Heart left ventricle (tissue), 16 donors: Measurements from ENCODE around the gene RBM46. TPM values are rescaled to one million over a fixed set of nuclear protein-coding genes. Genes with fewer than 3 reads are reported as not detected.

Source experiments
- ATAC-seq, 4 donors: fragments of 200-7000 bp; cut with Tn5 transposase; one replicate each; pipeline ENCODE4 v1.9.1; 2020 to 2022; ENCODE audit warnings: moderate library complexity in 4 of 4, mild to moderate bottlenecking in 3 of 4, moderate number of reproducible peaks in 1 of 4
- DNase-seq, 5 donors: peaks; one replicate each; pipeline ENCODE4 v3.0.0-alpha.2; 2020
- H3K27ac ChIP-seq, 12 donors: fragments of 200-600 bp; sonication (generic) in 4 of 12; one replicate each; pipeline versions ENCODE4 v1.5.0 to v1.8.0; 2016 to 2022; ENCODE audit warnings: mild to moderate bottlenecking in 2 of 12
- H3K27me3 ChIP-seq, 9 donors: fragments of 200-600 bp; sonication (generic) in 2 of 9; one replicate each; pipeline versions ENCODE4 v1.5.1 to v1.8.0; 2016 to 2022; ENCODE audit warnings: mild to moderate bottlenecking in 3 of 9
- H3K36me3 ChIP-seq, 9 donors: fragments of 200-600 bp; sonication (generic) in 2 of 9; one replicate each; pipeline versions ENCODE4 v1.5.0 to v1.8.0; 2018 to 2022; ENCODE audit warnings: mild to moderate bottlenecking in 2 of 9
- H3K4me1 ChIP-seq, 12 donors: fragments of 200-600 bp; sonication (generic) in 4 of 12; one replicate each; pipeline versions ENCODE4 v1.5.0 to v1.8.0; 2016 to 2022; ENCODE audit warnings: mild to moderate bottlenecking in 3 of 12
- H3K4me3 ChIP-seq, 12 donors: fragments of 200-600 bp; sonication (generic) in 4 of 12; one replicate each; pipeline versions ENCODE4 v1.5.0 to v1.8.0; 2017 to 2022; ENCODE audit warnings: mild to moderate bottlenecking in 9 of 12, moderate library complexity in 4 of 12
- H3K9me3 ChIP-seq, 12 donors: fragments of 200-600 bp; sonication (generic) in 4 of 12; one replicate each; pipeline versions ENCODE4 v1.5.0 to v1.8.0; 2016 to 2022; ENCODE audit warnings: mild to moderate bottlenecking in 1 of 12
- CTCF ChIP-seq, 12 donors: fragments of 200-600 bp; sonication (generic) in 4 of 12; IDR thresholded peaks; one replicate each; pipeline versions ENCODE4 v1.5.0 to v1.8.0; 2018 to 2022; ENCODE audit warnings: antibody characterized with exemption in 12 of 12, mild to moderate bottlenecking in 5 of 12
- POLR2A ChIP-seq, 2 donors: fragments of 450-650 bp; IDR thresholded peaks; one replicate each; pipeline ENCODE4 v1.6.1; 2017; ENCODE audit warnings: antibody characterized with exemption in 2 of 2, mild to moderate bottlenecking in 2 of 2, moderate library complexity in 2 of 2
- WGBS, 4 donors: extraction: QIAGEN DNeasy Blood & Tissue Kit in 2 of 4; methylation state at CpG; one replicate each; pipeline versions ENCODE4 v1.1.5 to v1.1.7; 2013 to 2018; 5-methylcytosine and 5-hydroxymethylcytosine counted together
- intact Hi-C, 10 donors: fragments of 100-400 bp; cut with DNase I; formaldehyde crosslinking; loops; one replicate each; pipeline versions ENCODE4 v1.11.1 to v1.14.2; 2022
- polyA plus RNA-seq, 2 donors: library from polyadenylated mRNA; stranded (reverse); fragments of 200-250 nt; gene quantifications; one replicate each; pipeline ENCODE4 v1.2.3, GENCODE V29; 2013
- total RNA-seq, 9 donors: library from RNA; depleted of rRNA in 2 of 9; stranded (reverse); fragments of >200 nt in 2 of 9; fragmentation: NEBNext Ultra II Directional in 3 of 9; extraction: Animal tissue kit (Norgen Biotek cat#: 25700) in 3 of 9; gene quantifications; one replicate each; pipeline versions ENCODE4 v1.1.0 to v1.2.4, GENCODE V29; 2016 to 2023
- donor health status: ischemic (EF 13 %, LVEDD 7.1; RV severe dilation, severe dysfunction).
- donor health status: healthy with polysubstance abuse.
- donor health status: DM: no; HTN: yes; CAD: no.
- donor health status: DM: no; HTN: no; CAD: no.
- donor health status: ischemic (EF 25% LVEDD 6.9; RV normal size, moderate dysfunction).
- donor health status: ischemic (EF 25% LVEDD 5.7; RV mildly dilated, moderate dysfunction).
- donor health status: healthy.
- donor health status: DM: yes; HTN: yes; CAD: no.
- donor health status: ischemic (EF 35%, LVEDD 5.7; RV mildly dilated, moderate dysfunction).
- donor health status: nonischemic (EF 11% LVEDD 7.7; RV severe dilation, severe dysfunction).
- donor health status: DM: yes; HTN: yes; CAD: no.
- donor health status: PGD.
- donor health status: ischemic (EF 29% LVEDD 5.4; RV normal size, mild dysfunction).
- donor health status: nonischemic (EF 23%, LVEDD 6.1; RV moderate dilation, normal function).

Gene RBM46
- total and polyA plus RNA-seq, 11 donors = 0.23 to 0.36 TPM; not detected in 9

- Histone ChIP-seq H3K4me1 (peaks cover 0 to 17% (median 6%) of the 10 kb centered on the region in 12 donors), H3K9me3 (no peaks in the 10 kb centered on the region), H3K4me3 (no peak overlapping the region), H3K36me3 (no peaks in the 10 kb centered on the region), H3K27ac (no peak overlapping the region), H3K27me3 (peaks cover 0 to 33% (median 22%) of the 10 kb centered on the region in 9 donors)
- DNase-seq = no peak
- TF ChIP-seq POLR2A (IDR thresholded peaks at IDR 0.05) (no peak), CTCF (IDR thresholded peaks at IDR 0.05) (no peak)
- intact Hi-C loops = no loop called here
- ATAC-seq = no peak
- WGBS, 4 donors = 13 to 15% (median 13%) methylated on average over 2 of the region's 2 CpGs
Measured at GRCh38 chr4:154738426-154738825, 42.6 kb upstream of the RBM46 start.

- H3K27me3 ChIP-seq = peaks cover 7 to 40% (median 29%) of the 10 kb centered on the region in 9 donors
- no peaks in the 10 kb centered on the region for H3K9me3 ChIP-seq
- intact Hi-C loops = no loop called here
- no peaks in the 10 kb centered on the region for H3K36me3 ChIP-seq
- H3K4me3 ChIP-seq = no peak overlapping the region
- ATAC-seq = no peak
- TF ChIP-seq POLR2A (IDR thresholded peaks at IDR 0.05) = no peak
- no peak for TF ChIP-seq CTCF (IDR thresholded peaks at IDR 0.05)
- H3K4me1 ChIP-seq = peaks cover 0 to 23% (median 10%) of the 10 kb centered on the region in 12 donors
- H3K27ac ChIP-seq = no peak overlapping the region
- no peak for DNase-seq
Measured at GRCh38 chr4:154739111-154739510, 42.0 kb upstream of the RBM46 start.

- DNase-seq = no peak
- TF ChIP-seq POLR2A (IDR thresholded peaks at IDR 0.05) = no peak
- no peak for TF ChIP-seq CTCF (IDR thresholded peaks at IDR 0.05)
- intact Hi-C loops = no loop called here
Measured at GRCh38 chr4:154740462-154740861, 40.6 kb upstream of the RBM46 start.

GRCh38 chr4:154741131-154741665, 39.9 kb upstream of the RBM46 start:
- Histone ChIP-seq H3K4me1 (peaks cover 0 to 28% (median 11%) of the 10 kb centered on the region in 12 donors), H3K36me3 (no peaks in the 10 kb centered on the region), H3K27me3 (peaks cover 12 to 61% (median 42%) of the 10 kb centered on the region in 9 donors), H3K9me3 (no peaks in the 10 kb centered on the region), H3K4me3 (no peak overlapping the region), H3K27ac (no peak overlapping the region)
- no peak for TF ChIP-seq POLR2A (IDR thresholded peaks at IDR 0.05)
- no peak for TF ChIP-seq CTCF (IDR thresholded peaks at IDR 0.05)
- ATAC-seq (no peak), DNase-seq (no peak)
- intact Hi-C loops = no loop called here
- 30 to 36% (median 35%) methylated on average over 20 of the region's 20 CpGs for WGBS, 4 donors

More at GRCh38 chr4:154740462-154740861, 40.6 kb upstream of the RBM46 start:
- H3K27ac ChIP-seq = no peak overlapping the region
- no peak for ATAC-seq
- H3K9me3 ChIP-seq = no peaks in the 10 kb centered on the region
- no peak overlapping the region for H3K4me3 ChIP-seq
- H3K27me3 ChIP-seq = peaks cover 12 to 54% (median 40%) of the 10 kb centered on the region in 9 donors
- H3K36me3 ChIP-seq = no peaks in the 10 kb centered on the region
- peaks cover 0 to 28% (median 11%) of the 10 kb centered on the region in 12 donors for H3K4me1 ChIP-seq
- 63 to 75% (median 67%) methylated on average over 24 of the region's 24 CpGs for WGBS, 4 donors
